GM19193 (cell line): ENCODE measurements around the gene PEX11B.

ENCODE experiments used
- POLR2A ChIP-seq: IDR thresholded peaks from 4 replicates; pipeline ENCODE4 v1.6.1; 2011; ENCODE audit not compliant: insufficient read depth, insufficient read length; ENCODE audit errors: extremely low read depth

The PEX11B gene

GRCh38 chr1:145895471-145895870, 23.0 kb downstream of the PEX11B start:
- no peak for TF ChIP-seq POLR2A

DNA sequence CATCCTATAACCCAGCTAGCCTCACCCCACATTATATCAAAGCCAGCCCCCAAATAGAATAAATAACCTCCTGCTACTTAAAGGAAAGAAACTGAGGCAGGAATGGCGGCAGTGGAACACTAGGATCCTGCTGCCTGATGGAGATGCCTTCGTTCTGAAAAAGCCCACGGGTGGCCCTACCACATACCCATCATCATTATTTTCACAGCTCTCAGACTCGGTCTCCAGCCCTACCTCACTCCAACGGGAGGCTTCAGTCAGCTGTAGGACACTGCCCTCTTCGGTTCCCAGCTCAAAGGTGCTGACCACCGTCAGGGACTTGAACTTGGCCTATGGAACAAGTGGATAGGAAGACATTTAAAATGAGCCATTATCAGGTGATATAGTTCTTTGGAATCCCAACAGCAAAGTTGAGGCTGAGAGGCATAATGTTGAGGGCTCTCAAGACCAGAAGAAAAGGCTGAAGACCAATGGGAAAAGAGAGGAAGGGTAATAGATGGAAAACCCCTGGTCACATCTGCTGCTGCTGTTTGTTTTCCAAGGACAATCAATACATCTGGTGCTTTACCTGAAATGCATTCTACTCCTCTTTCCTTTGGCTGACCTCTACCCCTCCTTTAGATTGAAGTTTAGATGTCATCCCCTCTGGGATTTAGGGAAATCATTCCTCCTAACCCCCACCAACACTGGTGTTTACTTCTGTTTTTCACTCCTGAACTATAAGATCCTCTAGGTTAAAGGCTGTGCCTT, 25.0 kb downstream of the PEX11B start:
- no peak for TF ChIP-seq POLR2A

- TF ChIP-seq POLR2A = no peak
Measured at GRCh38 chr1:145892486-145893087, 25.9 kb downstream of the PEX11B start.

GRCh38 chr1:145891587-145892485, 26.7 kb downstream of the PEX11B start:
- TF ChIP-seq POLR2A = no peak

- no peak for TF ChIP-seq POLR2A
Measured at GRCh38 chr1:145891143-145891542, 27.4 kb downstream of the PEX11B start.

GRCh38 chr1:145889722-145890121, 28.8 kb downstream of the PEX11B start:
- TF ChIP-seq POLR2A = no peak

- TF ChIP-seq POLR2A = no peak
Measured at GRCh38 chr1:145887631-145888030, 30.9 kb downstream of the PEX11B start.

DNA sequence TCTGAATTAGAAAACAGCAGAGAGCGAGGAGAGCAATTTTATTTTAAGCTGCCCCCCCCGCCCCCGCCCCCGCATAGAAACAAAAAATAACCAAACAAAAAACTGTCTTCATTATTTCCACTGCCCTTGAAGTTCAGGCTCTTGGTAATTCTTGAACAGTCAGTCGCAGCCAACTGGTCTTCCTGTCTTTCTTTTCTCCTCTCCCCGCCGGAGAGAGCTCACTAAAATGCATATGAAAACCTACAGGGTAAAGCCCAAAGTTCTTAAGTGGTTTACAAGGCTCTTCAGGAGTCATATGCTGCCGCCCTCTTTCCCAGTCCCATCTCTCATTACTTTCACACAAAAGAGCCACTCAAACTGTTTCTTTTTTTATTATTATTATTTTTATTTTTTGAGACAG, 31.7 kb downstream of the PEX11B start:
- TF ChIP-seq POLR2A = no peak

- no peak for TF ChIP-seq POLR2A
Measured at GRCh38 chr1:145886390-145886789, 32.1 kb downstream of the PEX11B start.

DNA sequence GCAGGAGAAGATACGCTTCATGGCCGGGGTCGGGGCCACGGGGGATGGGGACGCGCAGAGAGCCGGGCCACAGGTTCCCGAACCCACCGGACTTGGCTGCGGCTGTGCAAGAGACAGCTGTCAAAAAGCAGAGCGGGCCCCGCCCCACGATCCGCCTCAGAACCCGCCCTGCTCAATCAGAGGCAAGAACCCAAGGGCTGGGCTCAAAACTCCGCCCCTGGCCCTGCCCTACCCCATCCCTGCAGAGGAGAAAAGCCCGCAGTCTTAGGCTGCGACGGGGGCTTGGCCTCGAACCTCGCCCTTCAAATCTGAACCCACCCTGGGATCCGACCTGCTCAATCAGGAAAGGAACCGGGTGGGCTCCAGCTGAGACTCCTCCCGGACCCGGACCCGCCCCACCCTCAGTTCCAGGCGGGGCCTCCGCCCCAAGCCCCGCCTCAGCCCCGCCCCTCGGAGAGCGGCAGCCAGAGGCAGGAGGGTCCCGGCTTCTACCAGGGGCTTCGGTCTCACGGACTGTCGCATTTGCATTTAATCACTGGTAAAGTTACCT, 32.7 kb downstream of the PEX11B start, which contains the start of gene ANKRD35:
Gene ANKRD35, minus strand, starts transcription at position 129 of the 550 bp plus-strand sequence. Its CDS starts 108 bp downstream, at position 21.
- no peak for TF ChIP-seq POLR2A

GRCh38 chr1:145884675-145885074, 33.8 kb downstream of the PEX11B start:
- TF ChIP-seq POLR2A = no peak

- TF ChIP-seq POLR2A = no peak
Measured at GRCh38 chr1:145879775-145880174, 38.7 kb downstream of the PEX11B start.

- no peak for TF ChIP-seq POLR2A
Measured at GRCh38 chr1:145878724-145879123, 39.8 kb downstream of the PEX11B start.

DNA sequence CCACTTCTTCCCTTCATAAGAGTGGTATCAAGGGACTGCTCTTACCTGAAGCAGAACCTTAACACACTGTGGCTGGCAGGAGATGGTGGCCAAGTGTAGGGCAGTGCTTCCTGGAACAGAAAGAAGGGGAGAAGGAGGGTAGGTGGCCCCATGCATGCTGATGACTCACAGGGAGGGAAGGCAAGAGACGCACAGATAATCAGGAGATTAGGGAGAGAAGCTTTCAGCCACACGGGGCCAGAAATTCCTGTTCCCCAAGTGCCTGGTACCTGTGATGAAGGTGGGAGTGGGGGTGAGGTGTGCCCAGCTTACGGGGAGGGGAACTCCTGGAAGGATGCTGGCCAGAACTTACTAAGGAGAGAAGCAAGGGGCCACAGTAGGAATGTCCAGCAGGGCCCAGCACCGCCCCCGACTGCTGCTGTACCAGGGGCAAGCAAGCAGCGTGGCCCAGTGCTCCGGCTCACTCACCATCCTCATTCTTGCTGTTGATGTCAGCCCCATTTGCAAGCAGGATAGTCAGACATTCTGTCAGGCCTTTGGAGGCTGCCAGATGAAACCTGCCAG, 40.5 kb downstream of the PEX11B start:
- no peak for TF ChIP-seq POLR2A

GRCh38 chr1:145874646-145875045, 43.9 kb downstream of the PEX11B start:
- no peak for TF ChIP-seq POLR2A
